Stimulated activated CD8-positive, alpha-beta memory T cell treated with anti-CD3 and anti-CD28 coated beads, Interleukin-4, amount 100 ng/mL, for 24 hours (primary cell): Measurements from ENCODE around the gene PDCD1LG2.
"Not testable (repeated sequence)": the region's sequence is repeated elsewhere in the genome, so short reads cannot be mapped to it uniquely, and the experiment has no call there.

Experiments
- DNase-seq: peaks from one replicate; pipeline ENCODE4 v3.0.0-alpha.2; 2020; ENCODE audit warnings: low read depth

Gene PDCD1LG2

DNA sequence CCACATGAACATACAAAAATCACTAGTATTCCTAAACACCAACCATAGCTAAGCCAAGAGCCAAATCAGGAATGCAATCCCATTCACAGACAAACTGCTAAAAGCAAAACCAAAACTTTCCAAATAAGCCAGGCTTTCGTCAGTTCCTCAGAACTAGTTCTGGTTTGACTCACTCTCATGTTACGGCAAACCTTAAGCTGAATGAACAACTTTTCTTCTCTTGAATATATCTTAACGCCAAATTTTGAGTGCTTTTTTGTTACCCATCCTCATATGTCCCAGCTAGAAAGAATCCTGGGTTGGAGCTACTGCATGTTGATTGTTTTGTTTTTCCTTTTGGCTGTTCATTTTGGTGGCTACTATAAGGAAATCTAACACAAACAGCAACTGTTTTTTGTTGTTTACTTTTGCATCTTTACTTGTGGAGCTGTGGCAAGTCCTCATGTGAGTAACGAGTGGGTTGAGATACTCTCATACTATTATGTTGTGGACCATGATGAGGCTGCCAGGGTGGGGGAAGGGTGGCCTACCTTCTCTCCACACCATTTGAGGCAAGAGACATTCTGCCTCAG lies at the start of gene PDCD1LG2:
Gene PDCD1LG2, plus strand, starts transcription at position 172 of the 572 bp plus-strand sequence. CDS start 12,016 bp downstream, outside the sequence.
- DNase-seq: peak; percentile 22

DNA sequence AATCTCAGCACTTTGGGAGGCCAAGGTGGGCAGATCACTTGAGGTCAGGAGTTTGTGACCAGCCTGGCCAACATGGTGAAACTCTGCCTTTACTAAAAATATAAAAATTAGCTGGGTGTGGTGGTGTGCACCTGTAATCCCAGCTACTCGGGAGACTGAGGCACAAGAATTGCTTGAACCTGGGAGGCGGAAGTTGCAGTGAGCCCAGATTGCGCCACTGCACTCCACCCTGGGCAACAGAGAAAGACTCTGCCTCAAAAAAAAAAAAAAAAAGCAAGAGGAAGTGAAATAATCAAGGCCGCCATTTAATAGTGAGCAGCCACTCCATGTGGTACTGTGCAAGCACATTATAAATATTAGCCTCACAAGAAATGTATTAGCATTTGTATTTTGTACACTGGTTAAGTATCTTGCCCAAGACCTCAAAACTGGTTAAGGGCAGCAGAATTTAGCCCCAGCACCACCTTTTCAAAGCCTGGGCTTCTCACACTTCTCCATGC lies 45.5 kb upstream of the PDCD1LG2 start:
- not testable (repeated sequence) for DNase-seq

DNA sequence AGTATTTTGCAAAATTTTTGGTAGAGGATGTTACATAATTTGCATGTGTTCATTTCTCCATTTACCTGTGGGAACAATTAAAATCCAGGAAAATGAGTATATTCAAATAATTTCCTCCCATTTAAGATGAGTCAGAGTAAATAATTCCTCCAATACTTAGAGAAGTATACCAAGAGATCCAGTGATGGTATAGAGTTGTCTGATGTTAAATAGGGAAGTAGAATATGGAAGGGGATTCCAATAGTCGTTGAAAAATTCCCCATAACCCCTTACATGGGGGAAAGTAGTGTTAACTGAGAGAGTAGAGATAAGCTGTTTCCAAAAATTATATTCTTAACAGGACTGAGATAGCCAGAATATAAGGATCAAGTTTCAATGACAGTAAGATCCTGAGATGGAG lies 44.3 kb upstream of the PDCD1LG2 start:
- no peak for DNase-seq

DNA sequence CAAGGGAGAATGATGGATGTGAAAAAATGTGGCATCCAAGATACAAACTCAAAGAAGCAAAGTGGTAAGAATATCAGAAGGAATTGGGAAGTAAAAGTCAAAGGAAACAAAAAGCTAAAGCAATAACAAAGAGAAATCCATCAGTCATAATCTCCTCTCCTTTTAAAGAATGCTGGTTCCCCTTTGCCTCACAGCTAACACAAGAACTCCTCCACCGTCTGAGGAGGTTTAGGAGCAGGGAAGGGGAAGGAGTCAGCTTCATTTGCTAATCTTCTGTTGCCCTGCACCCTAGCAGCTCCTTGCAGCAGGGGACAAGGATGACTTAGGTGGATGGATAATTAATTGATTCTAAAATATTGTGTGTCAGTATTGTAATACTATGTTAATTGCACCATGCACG lies 43.6 kb upstream of the PDCD1LG2 start:
- no peak for DNase-seq

DNA sequence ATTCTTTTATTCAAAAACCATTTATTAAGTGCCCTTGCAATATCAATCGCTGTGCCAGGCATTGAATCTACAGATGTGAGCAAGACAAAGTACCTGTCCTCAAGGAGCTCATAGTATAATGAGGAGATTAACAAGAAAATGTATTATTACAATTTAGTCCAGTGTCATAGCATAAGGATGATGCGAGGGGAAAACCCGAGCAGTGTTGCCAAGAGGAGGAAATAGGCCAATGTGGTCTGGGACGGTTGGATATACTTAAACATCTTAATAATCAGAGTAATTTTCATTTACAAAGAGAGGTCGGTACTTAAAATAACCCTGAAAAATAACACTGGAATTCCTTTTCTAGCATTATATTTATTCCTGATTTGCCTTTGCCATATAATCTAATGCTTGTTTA lies 41.5 kb upstream of the PDCD1LG2 start:
- no peak for DNase-seq

DNA sequence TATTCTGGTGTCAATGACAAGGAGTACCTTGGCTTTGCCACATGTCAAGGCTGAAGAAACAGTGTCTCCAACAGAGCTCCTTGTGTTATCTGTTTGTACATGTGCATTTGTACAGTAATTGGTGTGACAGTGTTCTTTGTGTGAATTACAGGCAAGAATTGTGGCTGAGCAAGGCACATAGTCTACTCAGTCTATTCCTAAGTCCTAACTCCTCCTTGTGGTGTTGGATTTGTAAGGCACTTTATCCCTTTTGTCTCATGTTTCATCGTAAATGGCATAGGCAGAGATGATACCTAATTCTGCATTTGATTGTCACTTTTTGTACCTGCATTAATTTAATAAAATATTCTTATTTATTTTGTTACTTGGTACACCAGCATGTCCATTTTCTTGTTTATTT lies 40.2 kb upstream of the PDCD1LG2 start:
- no peak for DNase-seq

DNA sequence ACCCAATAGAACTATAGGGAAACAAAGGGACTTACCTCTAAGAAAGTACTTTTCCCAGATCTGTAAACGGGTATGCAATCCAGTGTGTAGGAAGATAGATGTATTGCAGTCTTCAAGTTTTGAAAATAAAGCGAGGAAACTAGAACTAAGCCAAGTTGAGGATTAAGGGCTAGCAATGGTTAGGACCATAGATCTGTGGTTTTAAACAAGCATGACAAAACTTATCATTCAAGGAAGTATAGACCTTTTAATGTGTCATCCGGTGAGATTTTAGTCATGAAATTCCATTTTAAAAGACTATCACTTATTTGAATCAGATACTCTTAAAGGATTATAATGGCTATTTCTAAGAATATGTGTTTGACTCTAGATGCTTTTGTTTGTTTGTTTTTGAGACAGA lies 39.5 kb upstream of the PDCD1LG2 start:
- no peak for DNase-seq

DNA sequence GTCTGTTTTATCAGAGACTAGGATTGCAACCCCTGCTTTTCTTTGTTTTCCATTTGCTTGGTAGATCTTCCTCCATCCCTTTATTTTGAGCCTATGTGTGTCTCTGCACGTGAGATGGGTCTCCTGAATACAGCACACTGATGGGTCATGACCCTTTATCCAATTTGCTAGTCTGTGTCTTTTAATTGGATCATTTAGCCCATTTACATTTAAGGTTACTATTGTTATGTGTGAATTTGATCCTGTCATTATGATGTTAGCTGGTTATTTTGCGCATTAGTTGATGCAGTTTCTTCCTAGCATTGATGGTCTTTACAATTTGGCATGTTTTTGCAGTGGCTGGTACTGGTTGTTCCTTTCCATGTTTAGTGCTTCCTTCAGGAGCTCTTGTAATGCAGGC lies 34.7 kb upstream of the PDCD1LG2 start:
- DNase-seq: not testable (repeated sequence)

DNA sequence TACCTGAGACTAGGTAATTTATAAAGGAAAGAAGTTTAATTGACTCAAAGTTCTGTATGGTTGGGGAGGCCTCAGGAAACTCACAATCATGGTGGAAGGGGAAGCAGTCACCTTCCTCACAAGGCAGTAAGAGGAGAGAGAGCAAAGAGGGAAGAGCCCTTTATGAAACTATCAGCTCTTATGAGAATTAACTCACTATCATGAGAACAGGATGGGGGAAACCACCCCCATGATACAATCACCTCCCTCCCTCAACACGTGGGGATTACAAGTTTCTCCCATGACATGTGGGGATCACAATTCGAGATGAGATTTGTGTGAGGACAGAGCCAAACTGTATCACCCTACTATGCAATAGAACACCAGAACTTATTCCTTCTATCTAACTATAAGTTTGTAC lies 32.1 kb upstream of the PDCD1LG2 start:
- DNase-seq: no peak

DNA sequence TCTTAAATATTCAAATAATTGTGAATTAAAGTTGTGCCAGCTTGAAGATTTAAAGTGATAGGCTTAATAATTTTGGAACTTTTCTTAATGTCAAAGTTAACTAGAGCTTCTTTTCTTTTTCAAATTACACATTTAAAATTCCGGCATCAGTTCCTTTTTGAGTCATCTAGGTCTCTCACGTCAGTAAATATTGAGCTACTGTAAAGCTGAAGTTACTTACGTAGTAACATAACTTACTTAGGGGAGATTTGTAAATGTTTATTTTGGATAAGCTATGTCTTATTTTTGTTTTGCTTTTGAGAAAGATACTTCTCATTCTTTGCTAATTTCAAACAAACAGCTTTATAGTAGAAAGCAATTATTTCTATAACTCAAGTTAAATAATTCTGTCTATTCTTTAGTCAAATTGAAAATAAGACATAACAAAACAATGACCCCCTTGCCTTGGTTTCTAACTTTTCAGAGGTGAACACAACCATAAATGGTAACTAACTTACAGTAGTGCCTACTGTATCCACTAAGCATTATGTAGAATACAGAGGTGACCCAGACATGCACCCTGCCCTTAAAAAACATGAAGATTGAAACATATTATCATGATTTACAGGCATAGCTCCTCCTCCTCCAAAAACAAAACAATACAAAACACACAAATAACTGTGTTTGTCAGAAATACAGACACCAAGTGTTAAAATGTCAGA lies 30.2 kb upstream of the PDCD1LG2 start:
- no peak for DNase-seq

DNA sequence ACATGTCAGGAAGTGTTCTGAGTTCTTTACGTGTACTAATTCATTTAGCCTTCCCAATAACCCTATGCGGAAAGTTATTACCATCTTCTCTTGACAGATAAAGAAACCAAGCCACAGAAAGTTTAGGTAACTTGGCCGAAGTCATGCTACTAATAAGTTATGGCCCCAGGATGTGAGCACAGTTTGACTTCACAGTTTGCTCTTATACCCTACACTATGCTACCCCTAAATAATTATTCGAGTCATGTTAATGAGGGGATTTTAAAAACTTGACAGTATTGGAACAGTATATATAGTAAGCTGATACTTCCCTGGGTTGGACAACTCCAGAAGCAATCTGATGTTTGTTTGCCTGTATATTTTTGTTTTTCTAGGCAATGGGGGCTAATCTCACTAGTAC lies 29.4 kb upstream of the PDCD1LG2 start:
- DNase-seq: no peak

DNA sequence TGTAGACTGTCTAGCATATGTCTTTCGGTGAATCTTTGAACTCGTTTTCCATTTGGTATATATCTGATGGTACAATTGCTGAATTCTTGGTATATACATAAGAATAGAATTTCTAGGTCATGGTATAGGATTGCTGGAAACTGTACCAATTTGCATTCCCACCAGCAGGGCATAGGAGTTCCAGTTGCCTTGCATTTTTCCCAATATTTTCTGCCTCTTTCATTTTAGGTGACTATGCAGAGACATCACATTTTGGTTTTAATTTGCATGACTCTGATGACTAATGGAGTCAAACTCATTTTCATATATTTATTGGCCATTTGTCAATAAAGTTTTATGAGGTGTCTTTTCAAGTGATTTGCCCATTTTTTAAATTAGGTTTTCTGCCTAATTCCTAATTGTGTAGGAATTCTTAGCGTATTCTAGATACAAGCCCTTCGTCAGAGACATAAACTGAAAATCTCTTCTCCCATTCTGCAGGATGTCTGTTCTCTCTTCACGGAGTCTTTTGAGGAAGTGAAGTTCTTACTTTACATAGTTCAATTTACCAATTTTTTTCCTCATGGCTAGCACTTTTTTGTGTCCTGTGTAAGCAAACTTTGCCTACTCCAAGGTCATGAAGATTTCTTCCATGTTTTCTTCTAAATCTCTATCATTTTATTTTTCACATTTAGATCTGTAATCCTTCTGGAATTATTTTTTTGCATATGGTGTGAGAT lies 28.9 kb upstream of the PDCD1LG2 start:
- no peak for DNase-seq

DNA sequence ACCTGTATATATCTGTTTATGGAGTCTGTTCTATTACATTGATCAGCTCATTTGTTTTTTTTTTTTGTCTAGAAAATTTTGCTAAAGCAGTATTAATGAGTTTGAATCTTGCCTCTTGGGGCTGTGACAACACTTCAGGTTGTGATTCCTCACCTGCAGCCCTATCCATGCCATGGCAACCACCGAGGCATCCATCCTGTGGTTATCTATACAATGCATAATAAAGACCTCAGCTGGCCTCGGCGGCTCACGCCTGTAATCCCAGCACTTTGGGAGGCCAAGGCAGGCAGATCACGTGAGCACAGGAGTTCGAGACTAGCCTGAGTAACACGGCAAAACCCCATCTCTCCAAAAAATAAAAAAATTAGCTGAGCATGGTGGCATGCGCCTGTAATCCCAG lies 28.1 kb upstream of the PDCD1LG2 start:
- DNase-seq: no peak

DNA sequence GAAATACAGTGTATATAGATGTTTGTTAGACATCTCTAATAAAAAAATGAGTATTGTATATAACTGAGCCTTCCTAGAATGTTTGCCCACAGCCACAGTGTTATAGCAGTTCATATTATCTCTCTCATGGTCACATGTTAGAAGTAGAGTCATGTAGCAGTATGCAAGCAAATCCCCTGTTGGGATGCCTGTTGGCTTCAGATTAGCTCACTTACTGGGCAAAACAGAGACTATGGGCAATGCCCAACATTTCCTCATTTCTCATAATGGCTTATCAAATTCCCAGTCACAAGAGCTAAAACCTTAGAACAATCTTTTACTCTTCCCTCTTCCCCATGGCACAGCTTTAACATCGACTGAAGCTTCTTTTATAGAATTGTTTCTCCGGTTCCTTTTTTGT lies 27.0 kb upstream of the PDCD1LG2 start:
- DNase-seq: no peak

DNA sequence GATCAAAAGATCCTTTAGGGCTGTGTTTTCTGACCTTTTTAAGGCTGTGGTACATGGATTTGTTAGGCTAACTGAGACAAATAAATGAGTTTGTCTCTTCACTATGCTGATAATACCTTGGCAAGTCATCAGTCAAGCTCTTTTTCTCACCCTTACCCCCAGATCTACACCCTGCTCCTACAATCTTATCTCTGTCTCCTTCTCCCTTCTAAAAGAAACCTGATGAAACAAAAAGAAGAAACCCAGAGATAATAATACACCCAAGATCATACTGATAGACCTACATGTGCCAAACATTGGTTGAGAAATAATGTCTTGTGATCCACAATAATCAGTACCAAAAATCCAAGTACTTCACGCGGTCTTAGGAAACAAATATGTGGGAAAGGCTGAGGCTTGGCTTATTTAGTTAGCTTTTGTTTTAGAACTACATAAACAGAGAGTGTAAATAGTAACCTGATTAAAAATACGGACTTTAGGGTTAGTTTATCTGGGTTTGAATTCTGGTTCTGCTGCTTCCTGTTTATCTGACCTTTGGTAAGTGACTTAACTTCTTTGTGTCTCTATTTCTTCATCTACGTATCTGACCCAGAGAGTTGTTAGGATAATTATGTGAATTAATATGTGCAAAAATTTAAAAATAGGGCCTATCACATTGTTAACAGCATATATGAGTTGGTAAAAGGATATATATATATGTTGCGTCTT lies 24.8 kb upstream of the PDCD1LG2 start:
- no peak for DNase-seq

DNA sequence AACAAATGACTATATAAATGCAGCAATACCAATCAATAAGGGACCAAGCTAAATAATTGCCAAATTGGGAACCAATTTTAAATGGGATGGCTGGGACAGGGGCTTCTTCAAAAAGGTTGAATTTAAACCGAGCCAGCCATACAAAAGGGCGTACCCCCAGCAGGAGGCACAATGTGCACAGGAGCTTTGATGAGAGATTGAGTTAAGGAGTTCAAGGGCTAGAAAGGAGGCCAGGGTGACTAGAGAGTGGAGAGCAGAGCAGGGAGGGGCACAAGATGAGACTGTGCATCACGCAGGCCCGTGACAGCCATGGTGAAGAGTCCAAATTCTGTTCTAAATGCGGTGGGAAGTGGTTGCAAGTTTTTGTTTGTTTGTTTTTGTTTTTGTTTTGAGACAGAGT lies 23.3 kb upstream of the PDCD1LG2 start:
- no peak for DNase-seq

DNA sequence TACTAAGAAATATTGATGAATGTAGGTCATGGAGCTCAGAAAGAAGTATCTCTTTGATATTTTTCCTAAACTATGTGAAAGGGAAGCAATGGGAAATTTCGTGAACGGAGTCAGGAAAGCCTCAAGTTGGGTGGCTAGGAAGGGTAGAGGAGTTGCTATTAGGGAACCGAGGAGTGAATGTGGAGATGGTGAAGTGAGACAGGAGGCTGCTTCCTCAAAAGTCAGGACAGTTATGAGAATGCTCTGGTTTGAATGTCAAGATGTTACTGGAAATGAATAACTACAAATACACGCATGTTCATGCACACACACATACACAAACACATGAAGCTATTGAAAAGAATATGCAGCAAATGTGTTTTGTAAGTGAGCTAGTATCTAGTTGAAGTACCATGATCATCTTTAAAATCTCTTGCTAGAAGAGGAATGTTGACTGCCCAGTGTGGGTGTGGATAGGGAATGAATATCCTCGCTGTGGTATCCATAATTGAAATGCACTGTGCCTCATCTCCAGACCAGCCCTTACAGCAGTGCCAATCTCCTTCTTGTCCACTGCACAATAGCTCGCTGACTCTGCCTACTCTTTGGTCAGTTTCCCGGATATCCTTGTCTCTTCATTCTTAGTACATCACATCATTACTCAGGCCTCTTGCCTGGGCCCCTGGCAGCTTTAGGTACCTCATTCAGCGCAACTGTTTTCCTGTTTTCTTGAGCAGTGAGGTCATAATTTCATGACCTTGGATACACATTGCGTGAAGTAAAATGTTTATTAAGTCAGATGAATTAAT lies 21.9 kb upstream of the PDCD1LG2 start:
- DNase-seq: no peak

DNA sequence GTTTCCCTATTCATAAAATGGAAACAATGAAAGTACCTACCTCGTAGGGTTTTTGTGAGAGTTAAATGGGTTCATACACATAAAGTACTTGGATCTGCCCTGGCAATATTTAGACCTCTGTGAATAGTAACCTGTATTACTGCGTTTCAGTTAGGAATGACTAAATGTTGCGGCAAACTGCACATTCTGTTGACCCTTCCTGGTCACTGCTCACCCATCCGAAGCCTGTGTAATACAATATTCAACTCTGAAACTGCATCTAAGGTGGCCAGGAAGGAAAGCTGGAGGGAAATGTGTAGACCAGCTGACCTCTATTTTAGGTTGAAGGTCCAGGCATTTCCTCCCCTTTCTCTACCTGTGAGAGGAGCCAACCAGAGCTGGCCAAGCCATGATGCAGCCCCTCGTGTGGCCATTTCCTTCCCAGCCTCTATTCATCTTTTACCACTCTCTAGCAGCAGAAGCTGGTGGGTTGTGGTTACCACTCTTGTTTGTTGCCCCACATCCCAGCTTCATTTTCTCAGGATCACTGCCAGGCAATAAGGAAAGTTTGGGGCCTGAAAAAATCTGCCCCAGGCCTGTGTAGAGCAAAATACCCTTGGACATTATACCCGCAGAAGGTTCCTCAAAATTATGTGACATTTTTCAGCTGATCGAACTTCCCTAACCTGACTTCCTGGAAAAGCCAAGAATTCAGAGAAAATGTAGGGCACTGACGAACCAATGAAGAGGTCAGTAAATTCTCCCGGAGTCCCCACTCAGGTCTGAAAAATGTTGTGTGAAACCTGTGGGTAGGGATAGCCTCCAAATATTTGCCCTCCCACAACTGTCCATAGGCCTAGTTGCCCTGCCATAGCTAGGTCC lies 20.5 kb upstream of the PDCD1LG2 start:
- DNase-seq: no peak

DNA sequence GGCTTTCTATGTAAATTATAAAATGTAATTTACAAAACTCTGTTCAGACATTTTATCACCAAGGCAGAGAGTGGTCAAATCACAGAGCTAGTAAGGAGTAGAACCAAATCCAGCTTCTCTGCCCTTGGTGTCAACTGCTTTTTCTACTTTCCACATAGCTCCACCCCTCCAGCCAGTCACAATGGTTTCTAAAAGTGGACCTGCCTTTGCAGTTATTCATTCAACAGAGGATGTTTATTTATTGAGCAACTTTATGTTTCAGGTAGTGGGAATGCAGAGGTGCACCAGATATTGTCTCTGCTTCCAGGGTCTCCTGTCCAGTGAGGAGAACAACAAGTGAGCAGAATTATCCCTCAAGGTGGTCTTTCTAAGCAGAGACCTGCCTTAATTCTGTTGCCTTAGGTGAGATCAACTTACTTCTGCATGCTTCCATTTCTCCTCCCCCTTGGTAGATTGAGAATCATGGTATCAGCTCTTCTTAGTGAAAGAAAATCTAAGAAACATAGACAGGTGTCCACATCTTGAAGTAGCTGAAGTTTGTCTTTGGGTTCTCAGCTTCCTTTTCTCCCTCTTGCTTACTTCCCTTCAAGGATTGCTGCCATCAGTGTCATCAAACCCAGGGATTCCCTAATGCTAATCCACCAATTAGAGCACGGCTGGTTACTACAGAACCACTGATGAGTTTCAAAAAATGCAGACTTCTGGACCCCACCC lies 17.2 kb upstream of the PDCD1LG2 start:
- DNase-seq: no peak
